ENCODE measurements around the gene FAM241B.

DNA sequence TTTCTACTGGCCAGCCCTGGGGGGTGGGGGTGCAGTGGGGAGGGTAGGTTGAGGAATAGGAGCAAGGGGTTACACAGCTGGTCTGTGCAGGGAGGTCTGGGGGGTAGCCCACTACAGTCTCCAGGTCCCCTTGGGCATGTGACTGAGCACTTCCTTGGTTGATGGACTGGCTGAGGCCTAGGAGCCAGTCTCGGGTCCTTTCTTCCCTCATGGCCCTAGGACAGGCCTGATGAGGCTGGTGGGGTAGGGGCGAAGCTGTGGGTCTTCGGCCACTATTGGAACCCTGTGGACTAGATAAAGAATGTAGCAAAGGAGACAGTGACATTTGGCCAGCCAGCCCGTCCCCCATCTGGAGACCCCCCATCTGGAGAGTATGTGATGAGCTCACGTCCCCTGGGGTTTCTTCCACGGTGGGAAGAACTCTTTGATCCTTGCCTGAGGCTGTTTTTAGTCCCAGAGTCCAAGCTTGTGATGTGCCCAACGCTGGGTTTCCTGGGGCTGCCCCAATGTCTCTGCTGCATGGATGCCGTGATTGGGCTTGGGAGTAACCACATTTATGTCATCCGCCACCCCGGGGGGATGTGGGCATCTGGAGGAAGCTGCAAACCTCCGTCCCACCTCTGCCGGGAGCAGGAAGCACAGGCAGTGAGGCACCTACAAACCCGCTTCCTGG, 20.7 kb downstream of the FAM241B start:
- TF ChIP-seq POLR2AphosphoS5 (IDR thresholded peaks at IDR 0.05; ENCODE audit: low read depth, low read length): no peak
- no peak for TF ChIP-seq TAF1 (IDR thresholded peaks at IDR 0.05; ENCODE audit: borderline replicate concordance, low read depth, low read length)
- no peak for TF ChIP-seq POLR2A (IDR thresholded peaks at IDR 0.05; ENCODE audit: low read depth, low read length)
